Measurements from ENCODE around the gene SNRPA1.

SNRPA1 gene

DNA sequence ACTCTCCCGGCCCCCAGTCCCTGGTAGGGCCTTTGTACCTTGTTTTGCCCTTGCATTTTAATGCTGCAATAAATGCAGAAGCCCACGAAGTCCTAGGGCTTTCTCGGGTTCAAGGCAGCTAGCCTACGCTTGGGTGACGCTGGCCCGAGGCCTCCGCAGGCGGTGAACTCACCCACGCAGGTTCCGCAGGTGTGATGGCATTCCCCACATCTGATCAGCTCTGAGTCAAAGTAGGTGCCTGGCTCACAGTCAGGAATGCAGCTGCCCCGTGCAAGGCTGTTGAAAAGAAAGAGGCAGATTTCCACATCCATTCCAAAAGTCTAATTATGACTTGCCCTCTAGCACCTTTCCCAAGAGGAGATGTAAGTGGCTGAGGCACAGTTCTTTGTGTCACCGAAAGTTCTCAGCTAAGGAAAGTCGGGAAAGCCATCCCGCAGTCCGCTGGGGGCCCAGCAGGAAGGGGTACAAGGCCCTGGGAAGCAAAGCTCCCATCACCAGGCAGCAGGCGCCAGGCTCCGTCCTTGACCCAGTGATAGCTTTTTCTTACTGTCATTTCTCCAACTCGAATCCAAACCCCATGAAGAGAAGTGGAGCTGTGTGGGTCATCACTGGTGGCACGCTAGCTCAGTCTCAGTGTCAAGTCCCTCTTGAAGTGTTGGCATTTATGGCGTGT is 23.2 kb upstream of the SNRPA1 start:
- no peak for DNase-seq

DNA sequence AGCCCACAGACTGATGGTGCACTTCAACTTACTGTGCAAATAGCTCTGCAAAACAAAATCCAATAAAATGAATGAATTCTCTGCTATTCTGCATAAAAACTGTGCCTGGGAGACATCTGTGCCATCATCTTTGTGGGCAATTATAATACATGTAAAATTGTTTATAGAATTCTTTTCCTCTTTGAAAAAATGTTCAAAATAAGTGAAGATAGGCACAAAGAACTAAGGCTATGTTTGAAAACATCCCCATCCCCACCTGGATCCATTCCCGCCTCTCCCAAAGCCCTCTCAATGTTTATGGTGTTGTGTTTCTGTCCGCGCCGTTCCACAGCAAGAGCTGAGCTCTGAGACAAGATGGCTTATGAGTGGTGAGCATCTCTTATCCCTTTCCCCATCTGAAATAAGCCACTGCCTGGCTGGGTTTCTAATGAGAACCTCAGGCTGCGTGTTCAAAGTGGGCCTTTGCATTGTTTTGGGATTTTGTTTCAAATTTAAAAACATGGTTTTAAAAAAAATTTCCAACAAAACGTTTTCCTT is 22.4 kb upstream of the SNRPA1 start:
- DNase-seq, result no peak

DNA sequence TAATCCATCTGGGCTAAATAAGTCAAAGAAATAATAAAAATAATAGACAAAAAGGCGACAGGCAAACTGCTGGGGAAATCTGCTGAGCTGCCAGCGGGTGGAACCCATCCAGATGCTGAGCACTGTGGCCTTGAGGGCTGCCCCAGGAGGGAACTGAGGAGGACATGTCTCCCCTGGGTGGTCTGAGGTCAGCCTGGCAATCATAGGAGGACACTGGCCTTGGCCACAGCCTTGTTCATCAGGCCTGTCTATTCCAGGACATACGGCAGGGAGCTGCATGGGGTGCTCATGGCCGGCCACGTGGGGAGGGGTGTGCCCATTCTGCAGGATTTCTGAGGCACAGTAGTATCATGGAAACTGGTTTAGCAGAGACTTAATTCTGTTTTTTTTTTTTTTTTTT is 21.5 kb upstream of the SNRPA1 start:
- no peak for DNase-seq

DNA sequence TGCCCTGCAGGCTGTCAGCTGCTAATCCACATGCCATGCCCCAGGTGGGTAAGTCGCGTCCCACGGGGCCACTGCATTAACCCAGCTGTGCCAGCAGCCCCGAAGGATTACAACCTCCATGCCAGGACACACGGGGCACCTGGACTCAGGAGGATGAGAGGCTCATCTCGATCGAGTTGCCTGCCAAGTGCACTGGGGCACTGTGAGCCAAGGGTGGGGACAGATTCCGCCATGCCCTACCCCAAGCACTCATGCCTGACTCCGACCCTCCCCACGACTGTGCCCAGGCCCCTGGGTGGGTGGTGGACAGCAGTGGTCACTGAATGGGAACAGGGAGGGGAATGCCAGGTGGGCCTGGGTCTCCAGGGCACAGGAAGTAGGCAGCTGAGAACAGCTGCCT is 20.7 kb upstream of the SNRPA1 start:
- DNase-seq, result no peak

DNA sequence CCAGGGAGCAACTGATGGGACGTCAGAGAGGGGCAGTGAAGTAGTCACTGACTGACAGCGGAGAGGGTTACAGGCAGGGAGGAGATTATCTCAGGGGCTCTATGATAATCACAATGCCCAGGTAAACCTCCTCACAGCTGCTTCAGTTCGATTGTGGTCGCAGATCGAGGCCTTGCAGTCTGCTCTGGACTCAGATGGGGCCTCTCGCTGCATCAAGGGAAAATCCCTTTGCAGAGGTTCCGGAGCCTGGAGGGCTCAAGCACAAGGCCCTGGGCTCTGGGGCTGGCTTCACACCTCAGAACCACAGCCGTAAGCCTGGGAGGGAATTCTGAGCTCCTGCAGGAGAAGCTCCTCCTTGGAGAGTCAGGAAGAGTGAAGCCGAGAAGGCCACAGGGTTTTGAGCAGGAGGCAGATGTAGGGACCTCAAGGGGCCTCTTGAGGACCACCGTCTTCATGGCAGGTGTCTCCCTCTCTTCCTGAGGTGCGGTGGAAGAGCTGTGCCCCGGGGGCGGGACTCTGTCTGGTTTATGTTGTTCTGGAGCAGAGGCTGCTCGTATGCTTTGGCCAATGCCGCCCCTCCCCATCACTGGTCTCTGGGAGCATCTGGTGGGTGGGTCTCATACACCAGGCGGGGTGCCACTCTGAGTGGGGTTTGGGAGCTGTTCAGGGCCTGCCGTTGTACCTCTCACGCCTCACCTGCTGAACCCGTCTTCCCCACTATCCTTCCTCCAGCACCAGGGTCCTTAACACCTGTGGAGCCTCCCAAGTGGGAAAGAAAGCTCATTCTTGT is 19.5 kb upstream of the SNRPA1 start:
- no peak for DNase-seq

DNA sequence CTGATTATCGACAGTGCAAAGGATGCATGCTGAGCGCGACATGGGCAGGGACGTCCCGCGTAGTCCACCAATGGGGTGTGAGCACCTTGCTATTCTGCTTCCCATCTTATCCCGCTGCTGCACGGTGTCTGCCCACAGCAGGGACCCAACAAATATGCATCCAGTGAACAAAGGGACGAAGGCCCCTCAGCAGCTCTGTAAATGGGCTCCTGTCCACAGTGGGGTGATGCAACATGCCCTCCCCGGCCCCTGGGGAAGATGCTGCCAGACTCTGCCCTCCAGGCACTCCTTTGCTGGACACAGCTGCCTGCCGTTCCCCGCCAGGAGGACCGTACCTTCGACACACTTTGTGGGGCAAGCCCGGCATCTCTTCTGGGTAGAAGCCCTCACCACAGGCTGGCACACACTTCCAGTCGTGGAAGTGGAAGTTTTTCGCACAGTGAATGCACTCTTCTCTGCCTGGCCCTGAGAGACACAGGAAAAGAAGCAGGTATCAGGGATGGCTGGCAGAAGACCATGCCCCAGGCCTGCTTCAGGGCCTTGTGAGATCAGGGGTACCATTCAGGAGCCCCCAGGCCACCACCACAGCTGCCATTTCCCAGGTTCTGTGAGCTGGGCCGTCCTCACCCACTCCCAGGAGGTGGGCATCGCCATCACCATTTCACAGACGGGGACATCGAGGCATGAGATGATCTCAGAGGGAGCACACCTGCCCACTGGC is 18.2 kb upstream of the SNRPA1 start:
- DNase-seq, result no peak

DNA sequence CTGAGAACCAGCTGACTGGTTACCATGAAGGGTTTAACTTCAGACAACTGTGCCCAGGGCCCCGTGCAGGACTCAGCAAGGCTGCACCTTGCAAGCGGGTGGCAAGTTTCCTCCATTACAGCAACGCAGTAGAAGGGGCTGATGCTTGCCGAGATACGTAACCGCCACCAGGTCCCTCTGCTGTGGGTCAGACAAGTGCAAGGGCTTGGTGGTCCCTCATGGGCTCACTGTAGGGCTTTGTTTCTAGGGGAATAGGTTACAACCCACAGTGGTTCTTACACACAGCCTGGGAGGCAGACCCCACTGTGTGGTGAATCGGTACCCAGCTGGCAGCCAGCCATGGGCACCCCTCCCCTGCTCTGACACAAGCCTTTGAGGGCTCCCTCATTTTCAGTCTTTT is 15.5 kb upstream of the SNRPA1 start:
- DNase-seq, result no peak

DNA sequence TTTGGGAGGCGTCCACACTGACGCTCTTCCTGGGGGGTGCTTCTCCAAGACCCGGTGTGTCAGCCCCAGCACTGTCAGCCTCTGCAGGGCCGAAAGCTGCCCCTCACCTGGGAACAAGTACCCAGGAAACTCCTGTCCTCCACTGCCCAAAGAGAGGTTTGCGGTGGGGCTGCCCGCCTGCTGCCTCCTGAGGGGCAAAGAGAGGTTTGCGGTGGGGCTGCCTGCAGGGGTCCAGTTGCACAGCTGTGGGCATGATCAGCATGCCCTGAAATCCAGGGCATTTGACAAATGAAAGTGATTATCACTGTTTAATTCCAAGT is 15.1 kb upstream of the SNRPA1 start:
- no peak for DNase-seq

DNA sequence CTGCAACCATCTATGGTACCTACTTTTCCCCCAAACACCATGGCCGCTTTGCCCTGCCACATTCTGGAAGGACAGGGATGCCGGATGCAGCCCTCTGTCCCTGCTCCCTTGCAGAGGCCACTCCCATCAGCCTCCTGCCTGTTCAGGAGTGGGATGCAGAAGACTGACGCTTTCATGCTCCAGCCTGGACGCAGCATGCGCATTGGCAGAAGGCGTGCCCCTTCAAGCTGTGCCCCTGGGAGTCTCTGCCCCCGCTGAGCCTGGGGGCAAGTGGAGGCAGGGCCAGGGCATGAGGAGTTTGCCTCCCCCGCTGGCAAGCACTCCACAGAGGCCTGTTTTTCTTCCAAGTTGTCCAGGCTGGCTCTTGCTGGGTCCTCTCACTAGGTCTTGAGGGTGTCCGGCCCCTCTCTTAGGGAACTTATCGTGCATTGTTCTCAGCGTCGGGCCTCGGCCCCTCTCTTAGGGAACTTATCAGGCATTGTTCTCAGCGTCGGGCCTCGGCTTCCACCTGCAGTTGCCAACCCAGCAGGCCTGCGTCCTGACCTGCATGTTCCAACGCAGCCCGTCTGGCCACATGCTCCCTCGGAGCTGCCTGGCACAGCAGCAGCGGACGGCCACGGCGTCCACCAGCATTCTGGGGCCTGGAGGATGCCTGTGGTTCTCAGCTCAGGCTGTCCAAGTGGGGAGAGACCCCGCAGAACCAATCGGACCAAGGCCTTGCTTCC is 14.6 kb upstream of the SNRPA1 start:
- no peak for DNase-seq

DNA sequence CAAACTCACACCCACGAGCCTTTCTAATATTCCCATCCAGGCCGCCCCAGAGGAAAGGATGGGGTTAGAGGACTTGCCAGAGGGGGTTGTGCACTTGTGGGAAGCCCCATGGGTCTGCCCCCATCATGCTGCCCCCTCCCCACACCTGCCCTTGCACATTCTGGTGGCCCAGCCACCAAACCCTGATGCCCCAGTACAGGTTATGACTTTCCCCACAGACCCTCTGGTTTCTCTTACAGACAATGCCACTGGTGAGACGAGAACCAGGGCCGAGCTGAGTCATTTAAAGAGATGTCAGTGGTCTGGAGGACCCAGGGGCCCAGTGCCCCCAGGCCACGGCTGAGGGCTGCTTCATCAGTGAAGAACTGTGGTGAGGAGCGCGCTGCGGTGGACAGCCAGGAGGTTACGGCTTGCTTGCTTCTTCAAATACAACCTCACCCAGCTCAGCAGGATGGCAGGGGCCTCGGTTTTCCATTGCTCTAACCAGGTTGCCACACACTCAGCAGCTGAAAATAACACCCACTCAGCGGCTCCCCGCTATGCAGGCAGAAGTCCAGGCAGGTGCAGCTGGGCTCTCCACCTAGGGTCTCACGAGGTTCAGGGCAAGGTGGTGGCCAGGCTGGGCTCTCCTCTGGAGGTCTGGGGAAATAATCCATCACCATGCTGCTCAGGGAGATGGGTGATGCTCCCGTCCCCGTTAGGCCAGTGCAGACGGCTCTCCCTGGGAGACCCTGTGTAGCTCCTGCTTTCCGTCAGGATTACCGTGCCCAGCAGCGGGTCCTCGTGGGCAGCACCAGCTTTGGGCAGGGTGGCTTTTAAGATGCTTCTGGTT is 13.8 kb upstream of the SNRPA1 start:
- DNase-seq, result no peak

DNA sequence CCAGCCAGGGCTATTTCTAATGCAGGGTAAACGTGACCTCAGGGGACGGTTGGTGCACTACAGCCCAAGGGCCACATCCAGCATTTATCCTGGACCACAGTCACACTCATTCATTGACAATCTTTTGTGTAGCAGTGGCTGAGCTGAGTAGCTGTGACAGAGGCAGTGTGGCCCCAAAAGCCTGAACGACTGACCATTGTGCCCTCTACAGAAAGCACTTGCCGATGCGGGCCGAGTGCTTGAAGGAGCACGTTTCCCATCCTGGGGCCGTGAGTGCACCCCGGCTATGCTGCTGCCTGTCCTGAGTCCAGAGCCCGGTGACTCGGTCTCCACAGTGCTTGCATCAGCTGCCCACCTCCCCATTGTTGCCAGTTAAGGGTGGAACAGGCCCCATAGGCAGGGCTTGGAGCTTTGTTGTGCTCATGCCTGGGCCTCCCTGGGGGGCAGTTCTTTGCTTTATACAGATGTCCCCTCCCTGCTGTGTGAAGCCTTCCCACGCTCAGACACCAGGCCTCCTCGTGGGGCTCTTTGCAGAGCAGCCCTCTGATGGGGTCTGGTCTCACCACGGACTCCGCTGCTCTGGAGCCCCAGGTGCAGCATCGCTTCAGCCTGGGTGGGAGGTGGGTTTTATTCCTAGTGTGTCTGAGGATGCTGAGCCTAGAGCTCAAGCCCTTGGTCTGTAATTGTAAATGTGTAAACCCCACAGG is 13.0 kb upstream of the SNRPA1 start:
- DNase-seq, result no peak

DNA sequence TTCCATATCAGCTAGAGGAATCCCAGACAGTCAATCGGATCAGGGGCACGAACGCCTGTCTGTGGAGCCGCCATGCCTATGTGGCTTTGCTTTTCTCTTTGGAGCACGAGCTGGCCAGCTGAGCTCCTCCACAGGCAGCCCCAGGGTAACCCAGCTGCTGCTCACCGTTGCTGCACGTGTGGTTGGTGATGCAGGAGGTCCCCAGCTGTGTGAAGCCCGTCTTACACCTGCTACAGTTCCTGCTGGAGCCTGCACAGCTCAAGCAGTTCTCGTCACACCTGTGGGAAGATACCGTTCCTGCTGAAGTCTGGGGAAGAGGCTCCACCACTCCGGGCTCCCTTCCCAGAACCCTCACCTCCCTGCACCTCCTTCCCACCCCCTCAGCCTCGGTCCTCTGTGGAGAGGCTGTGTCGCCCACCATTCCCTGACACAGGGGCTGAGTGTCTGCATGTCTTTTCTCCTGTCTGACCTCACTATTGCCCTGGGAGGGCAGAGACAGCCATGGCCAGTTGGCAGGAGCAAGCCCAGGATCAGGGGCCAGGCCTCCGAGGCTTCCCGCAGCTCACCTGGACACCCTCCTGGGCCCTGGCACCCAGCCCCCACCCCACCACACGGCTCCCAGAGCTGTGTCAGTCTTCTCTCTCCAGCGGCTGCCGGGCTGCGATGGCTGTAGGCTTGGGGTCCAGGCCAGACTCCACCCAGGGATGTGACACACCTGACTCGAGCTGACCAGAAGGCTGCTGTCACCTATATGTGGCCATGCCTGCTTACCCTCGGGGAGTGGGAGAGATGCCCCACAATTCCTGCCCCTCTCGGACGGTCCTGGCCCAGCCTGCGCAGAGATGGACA is 12.2 kb upstream of the SNRPA1 start:
- DNase-seq, result no peak

DNA sequence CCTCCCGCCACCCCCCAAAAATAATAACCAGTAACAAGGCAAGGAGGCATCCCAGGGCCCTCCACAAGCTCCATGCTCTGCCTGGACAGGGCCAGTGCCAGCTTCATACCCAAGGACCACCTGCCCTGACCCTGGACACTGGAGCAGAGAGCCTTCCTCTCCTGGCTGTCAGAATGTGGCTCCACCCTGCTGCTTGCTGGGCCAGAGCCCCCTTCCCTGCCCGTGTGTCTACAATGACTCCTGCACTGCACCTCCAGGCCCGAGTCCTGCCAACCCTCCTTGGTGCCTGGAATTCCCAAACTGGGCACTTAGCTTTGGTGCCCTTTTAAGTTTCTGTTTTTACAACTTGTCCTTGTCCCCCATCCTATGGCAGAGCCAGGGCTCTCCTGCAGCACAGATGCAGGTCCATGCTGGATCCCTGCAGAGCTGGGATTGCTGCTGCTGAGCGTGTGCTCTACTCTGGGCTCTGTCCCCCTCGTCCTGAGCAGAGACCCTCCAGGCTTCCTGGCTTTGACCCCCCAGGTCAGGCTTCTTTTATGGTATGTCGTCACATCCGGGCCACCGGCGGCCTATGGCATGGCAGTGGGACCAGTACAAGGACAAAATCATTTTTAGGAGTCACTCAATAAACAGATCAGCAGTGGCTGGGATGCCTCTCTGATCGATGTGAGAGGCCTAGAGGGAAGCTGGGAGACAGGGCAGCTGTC is 11.4 kb upstream of the SNRPA1 start:
- DNase-seq, result no peak

DNA sequence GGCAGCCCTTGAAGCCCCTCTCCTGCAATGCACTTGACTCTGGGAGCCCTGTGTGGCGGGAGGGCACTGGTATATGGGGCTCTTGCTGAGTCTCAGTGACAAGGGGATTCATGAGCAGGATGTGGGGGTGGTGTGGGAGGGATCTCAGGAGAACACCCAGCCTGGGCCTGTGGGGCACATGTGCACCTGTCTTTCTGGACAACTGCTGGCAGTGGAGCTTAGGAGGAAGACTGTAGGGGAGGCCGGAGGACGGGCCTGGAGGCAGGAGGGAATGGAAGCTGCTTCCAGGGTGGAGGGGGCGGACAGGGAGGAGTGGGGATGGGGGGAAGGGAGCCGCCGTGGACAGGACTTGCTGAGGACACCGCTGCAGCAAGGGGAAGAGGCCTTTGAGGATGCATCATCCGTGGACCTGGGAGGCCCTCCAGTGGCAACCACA is 10.8 kb upstream of the SNRPA1 start:
- no peak for DNase-seq

DNA sequence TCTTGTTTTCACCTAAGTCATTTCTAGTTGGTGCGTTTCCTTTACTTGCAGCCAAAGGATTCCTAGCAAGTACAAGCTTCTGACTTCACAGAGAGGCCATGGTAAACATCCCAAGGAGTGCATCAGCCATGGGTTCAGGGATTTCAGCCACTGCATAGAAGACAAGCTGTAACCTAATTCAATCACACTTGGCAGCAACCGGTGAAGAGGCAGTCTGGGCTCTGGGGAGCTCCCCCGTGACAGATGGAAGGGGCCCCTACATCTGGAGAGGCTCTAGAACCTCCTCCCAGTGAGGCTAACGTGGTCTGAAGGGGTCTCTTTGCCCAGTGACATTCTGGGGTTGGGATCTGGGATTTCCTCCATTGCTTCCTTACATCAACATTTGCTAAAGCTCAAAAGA is 8.4 kb upstream of the SNRPA1 start:
- no peak for DNase-seq

DNA sequence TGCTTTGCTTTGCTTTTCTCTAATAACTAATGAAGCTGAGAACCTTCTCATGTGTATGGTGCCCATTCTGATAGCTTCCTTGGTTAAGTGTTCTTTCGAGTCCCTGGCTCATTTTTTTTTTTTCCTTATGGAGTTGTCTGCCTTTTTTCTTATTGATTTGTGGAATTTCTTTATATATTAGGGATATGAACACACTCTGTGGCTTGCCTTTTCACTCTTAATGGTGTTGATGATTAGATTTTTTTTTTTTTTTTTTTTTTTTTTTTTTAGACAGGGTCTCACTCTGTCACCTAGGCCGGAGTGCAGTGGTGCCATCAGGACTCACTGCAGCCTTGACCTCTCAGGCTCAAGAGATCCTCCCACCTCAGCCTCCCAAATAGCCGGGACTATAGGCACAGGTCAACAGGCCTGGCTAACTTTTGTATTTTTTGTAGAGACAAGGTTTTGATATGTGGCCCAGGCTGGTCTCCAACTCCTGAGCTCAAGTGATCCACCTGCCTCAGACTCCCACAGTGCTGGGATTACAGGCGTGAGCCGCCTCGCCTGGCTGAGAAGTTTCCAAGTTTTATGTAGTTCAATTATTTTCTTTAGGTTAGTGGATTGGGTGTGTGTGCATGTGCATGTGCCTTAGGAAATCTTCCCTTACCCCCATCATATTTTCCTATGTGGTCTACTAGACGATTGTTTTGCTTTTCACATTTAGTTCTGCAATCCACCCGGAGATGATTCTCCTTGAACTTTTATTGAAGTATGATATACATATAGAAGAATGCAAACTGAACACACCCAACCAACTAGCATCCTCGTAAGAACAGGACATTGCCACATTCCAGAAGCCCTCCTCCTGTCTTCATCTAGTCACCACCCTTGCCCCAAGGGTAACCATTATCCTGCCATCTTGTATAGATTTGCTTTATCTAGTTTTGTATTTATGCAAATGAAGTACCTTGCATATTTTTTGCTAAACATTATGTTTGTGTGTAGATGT is 1.7 kb upstream of the SNRPA1 start:
- DNase-seq, result no peak

DNA sequence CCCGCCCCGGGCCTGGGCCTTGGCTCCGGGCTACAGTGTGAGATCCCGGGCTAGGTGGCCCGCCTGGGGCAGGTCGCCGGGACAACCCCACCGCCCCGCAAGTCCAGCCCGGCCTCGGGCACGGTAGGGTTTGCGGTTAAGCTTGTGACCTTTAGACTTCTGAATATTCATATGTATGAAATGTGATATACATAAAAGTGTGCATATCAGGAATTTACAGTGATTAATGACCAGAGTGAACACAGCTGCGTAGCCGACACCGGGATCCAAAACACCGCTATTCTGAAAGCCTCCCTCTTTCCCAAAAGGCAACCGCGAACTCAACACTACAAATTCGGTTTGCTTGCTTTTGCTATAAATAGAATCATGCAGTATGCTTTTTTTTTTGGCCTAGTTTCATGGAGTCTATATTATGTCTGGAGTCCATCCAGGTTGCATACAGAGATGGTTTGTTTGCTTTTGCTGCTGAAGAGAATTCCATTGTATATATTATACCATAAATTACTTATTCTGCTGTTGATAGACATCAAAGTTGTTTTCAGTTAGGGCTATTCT is 636 bp upstream of the SNRPA1 start:
- no peak for DNase-seq

DNA sequence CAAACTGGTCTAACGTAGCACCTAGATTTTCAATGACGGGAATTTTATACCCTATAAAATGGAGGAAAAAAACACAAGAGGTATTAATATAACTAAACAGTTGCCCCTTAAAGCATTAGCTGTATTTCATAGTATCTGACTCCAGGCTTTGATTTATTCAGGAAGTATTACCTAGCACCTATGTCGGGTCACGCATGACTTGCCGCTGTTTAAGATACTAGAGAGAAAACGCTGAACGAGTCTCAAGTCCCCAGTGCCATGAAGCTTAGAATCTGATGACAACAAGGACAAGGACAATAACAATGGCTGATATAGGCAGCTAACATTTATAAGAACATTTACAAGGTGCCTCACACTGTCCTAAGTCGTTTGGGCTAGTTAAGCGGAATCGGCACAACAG is 1.9 kb downstream of the SNRPA1 start:
- no peak for DNase-seq

Measured in activated CD8-positive, alpha-beta memory T cell treated with anti-CD3 and anti-CD28 coated beads for 24 hours (primary cell).